ENCODE results near the gene TUBB1. TPM values are rescaled to one million over a fixed set of nuclear protein-coding genes. Genes with fewer than 3 reads are reported as not detected.

TUBB1 gene
- total and polyA plus RNA-seq, 2 of the 4 experiments (the other 2 are of a cell fraction), result not detected

- POLR2A ChIA-PET (ENCODE audit: unreplicated experiment), result no interaction called here
- no peak overlapping the region for H3K27ac ChIP-seq (ENCODE audit: insufficient read depth, low read length)
- H3K4me1 ChIP-seq (ENCODE audit: control insufficient read depth, insufficient read depth, low read length), result peaks cover 3% of the 10 kb centered on the region; the same call in 1 of the 2 replicates
These were observed 34.5 kb upstream of the TUBB1 start for GRCh38 chr20:58984691-58985090.

More at GRCh38 chr20:58984691-58985090, 34.5 kb upstream of the TUBB1 start:
- Histone ChIP-seq H3K9ac (ENCODE audit: low read depth, low read length) (no peak overlapping the region), H3K36me3 (ENCODE audit: control insufficient read depth, insufficient read depth, low read length) (peaks cover 27% of the 10 kb centered on the region), H2BK5ac (ENCODE audit: low read depth, low read length, poor library complexity, severe bottlenecking) (no peak overlapping the region), H4K20me1 (ENCODE audit: insufficient read depth, low read length) (peaks cover 19% of the 10 kb centered on the region), H3K4me2 (ENCODE audit: low read depth, low read length) (no peak overlapping the region), H3K56ac (ENCODE audit: extremely low read depth, insufficient read depth, low read length) (no peak overlapping the region), H3K9me1 (ENCODE audit: insufficient read depth, low read length) (peaks cover 22% of the 10 kb centered on the region), H4K5ac (ENCODE audit: low read depth, low read length) (no peak overlapping the region), H4K8ac (ENCODE audit: low read depth in 2 of 2, low read length in 2 of 2) (no peak overlapping the region), H2BK120ac (ENCODE audit: low read depth, low read length) (no peak overlapping the region), H3K14ac (replicated peaks; ENCODE audit: low read depth, low read length) (no peak overlapping the region), H4K91ac (ENCODE audit: insufficient read depth, low read depth, low read length) (no peak overlapping the region), H2BK20ac (ENCODE audit: low read depth, low read length) (no peak overlapping the region), H3K79me1 (ENCODE audit: low read depth in 1 of 2, low read length in 2 of 2) (peaks cover 29 to 64% of the 10 kb centered on the region in 2 experiments), H2BK15ac (ENCODE audit: low read depth, low read length) (no peak overlapping the region), H3K18ac (ENCODE audit: low read depth, low read length) (no peak overlapping the region), H2AFZ (replicated peaks; ENCODE audit: low read length, poor library complexity) (no peak overlapping the region), H3K23ac (ENCODE audit: low read depth, low read length) (no peak overlapping the region), H3K4me3 (ENCODE audit: insufficient read depth, low read depth, low read length) (no peak overlapping the region), H3K9me3 (ENCODE audit: control insufficient read depth, insufficient read depth, low read length) (no peaks in the 10 kb centered on the region), H2AK5ac (ENCODE audit: low read depth, low read length) (no peak overlapping the region), H3K27me3 (ENCODE audit: control insufficient read depth, insufficient read depth, low read length) (no peaks in the 10 kb centered on the region), H2AK9ac (replicated peaks; ENCODE audit: low read depth, low read length, poor library complexity) (no peak overlapping the region), H3K4ac (ENCODE audit: low read depth, low read length) (no peak overlapping the region)
- TF ChIP-seq NFE2L2 (IDR thresholded peaks at IDR 0.05; ENCODE audit: low read depth, low read length) (no peak), SMC3 (IDR thresholded peaks at IDR 0.05; ENCODE audit: low read depth, low read length) (no peak), ELK1 (IDR thresholded peaks at IDR 0.05; ENCODE audit: borderline replicate concordance, low read depth, low read length) (no peak), RAD21 (IDR thresholded peaks at IDR 0.05; ENCODE audit: low read length) (no peak), MAFK (IDR thresholded peaks at IDR 0.05; ENCODE audit: low read depth, low read length) (no peak)
- BruUV-seq (replicated peaks), result no TSS peak
- intact Hi-C loops (cut with micrococcal nuclease) (loop anchor here (5.0 kb wide), 2 partner anchors 43 to 77 kb away; no protein-coding TSS in a partner anchor), in situ Hi-C loops (cut with MboI; ENCODE audit: low sequenced_read_pairs) (loop anchor here (5.0 kb wide), 1 partner anchor 77 kb away; no protein-coding TSS in a partner anchor), dilution Hi-C loops (cut with HindIII; ENCODE audit: low sequenced_read_pairs, unreplicated experiment) (no loop called here)
- ATAC-seq (ENCODE audit: low read depth), result no peak
- WGBS, 2 experiments (ENCODE audit: extremely low coverage in 2 of 2, insufficient read length in 1 of 2), result 89% methylated on average over 1 of the region's 6 CpGs; no CpG with 5 or more reads in 1 of the 2 experiments
- no peak for DNase-seq
- CTCF ChIA-PET, result no interaction called here

Measured in IMR-90 (cell line).